ENCODE data around the gene ATP1B1. TPM values are rescaled to one million over a fixed set of nuclear protein-coding genes. Genes with fewer than 3 reads are reported as not detected.

ATP1B1 gene
- total RNA-seq, 1 donor from 2014 or later = 108 TPM

DNA sequence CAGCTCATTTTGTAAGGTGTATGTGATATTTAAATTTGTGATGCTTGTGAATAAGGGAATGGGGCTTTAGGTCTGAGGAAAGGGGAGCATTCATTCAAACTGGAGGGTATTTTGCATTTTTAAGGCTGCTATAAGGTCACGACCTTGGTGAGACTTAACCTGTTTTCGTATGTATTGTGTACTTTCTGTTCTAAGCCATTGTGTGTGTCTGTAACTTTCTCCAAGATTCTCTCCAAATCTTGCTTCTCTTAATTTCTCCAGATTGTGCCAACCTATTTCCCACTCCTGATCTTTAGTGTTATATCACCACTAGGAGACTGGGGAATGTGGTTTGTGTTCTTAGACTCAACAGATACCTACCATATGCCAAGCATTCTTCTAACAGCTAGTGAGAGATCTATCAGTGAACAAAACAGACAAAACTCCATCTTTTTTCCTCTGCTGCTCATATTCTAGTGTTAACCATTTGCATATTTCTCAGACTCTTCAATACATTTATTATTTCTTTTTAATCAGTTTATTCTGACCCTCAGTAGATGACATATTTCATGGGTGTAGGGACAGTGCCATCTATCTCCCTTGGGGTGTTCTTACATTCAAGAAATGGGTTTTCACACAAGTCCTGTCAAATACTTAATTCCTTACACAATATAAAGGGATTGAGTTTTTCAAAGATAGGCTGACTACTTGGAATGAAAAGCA lies 27.5 kb downstream of the ATP1B1 start:
- DNase-seq (ENCODE audit: low spot score, unreplicated experiment) = no peak
- no peak overlapping the region for H3K4me3 Mint-ChIP-seq (ENCODE audit: low read depth)
- H3K9me3 Mint-ChIP-seq (ENCODE audit: low read depth) = no peaks in the 10 kb centered on the region
- H3K4me1 Mint-ChIP-seq (ENCODE audit: low read depth) = peaks cover 18% of the 10 kb centered on the region
- H3K27me3 Mint-ChIP-seq = no peaks in the 10 kb centered on the region
- TF ChIP-seq, protein P1, sequence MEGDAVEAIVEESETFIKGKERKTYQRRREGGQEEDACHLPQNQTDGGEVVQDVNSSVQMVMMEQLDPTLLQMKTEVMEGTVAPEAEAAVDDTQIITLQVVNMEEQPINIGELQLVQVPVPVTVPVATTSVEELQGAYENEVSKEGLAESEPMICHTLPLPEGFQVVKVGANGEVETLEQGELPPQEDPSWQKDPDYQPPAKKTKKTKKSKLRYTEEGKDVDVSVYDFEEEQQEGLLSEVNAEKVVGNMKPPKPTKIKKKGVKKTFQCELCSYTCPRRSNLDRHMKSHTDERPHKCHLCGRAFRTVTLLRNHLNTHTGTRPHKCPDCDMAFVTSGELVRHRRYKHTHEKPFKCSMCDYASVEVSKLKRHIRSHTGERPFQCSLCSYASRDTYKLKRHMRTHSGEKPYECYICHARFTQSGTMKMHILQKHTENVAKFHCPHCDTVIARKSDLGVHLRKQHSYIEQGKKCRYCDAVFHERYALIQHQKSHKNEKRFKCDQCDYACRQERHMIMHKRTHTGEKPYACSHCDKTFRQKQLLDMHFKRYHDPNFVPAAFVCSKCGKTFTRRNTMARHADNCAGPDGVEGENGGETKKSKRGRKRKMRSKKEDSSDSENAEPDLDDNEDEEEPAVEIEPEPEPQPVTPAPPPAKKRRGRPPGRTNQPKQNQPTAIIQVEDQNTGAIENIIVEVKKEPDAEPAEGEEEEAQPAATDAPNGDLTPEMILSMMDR (IDR thresholded peaks at IDR 0.05; ENCODE audit: unreplicated experiment) = no peak
- H3K27ac Mint-ChIP-seq = peak overlapping the region; percentile 81
- H3K36me3 Mint-ChIP-seq (ENCODE audit: insufficient read depth) = peaks cover 31% of the 10 kb centered on the region

DNA sequence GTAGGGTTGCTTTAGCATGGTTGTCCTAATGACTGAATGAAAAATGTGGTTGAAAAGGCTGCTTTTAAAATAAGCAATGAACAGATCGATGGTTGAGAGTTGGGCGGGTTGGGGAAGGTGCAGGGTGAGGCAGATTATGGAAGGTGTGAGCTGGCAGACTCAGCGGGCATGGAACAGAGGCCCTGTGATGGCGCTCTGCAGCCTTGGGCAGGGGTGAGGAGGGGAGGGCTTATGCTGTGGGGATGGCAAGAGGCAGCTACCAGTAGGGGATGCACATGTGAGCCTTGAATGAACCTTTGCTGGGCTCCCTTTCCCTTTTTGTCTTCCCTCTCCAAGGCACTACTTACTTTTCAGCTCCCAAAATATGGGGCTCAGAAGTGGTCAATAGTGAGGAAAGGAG lies 30.9 kb downstream of the ATP1B1 start:
- H3K4me1 Mint-ChIP-seq (ENCODE audit: low read depth) = peaks cover 12% of the 10 kb centered on the region
- TF ChIP-seq, protein P1 (IDR thresholded peaks at IDR 0.05; ENCODE audit: unreplicated experiment) = no peak
- DNase-seq (ENCODE audit: low spot score, unreplicated experiment) = no peak
- H3K9me3 Mint-ChIP-seq (ENCODE audit: low read depth) = no peaks in the 10 kb centered on the region
- H3K4me3 Mint-ChIP-seq (ENCODE audit: low read depth) = no peak overlapping the region
- peaks cover 10% of the 10 kb centered on the region for H3K36me3 Mint-ChIP-seq (ENCODE audit: insufficient read depth)
- H3K27me3 Mint-ChIP-seq = no peaks in the 10 kb centered on the region
- H3K27ac Mint-ChIP-seq = peak overlapping the region; percentile 3

DNA sequence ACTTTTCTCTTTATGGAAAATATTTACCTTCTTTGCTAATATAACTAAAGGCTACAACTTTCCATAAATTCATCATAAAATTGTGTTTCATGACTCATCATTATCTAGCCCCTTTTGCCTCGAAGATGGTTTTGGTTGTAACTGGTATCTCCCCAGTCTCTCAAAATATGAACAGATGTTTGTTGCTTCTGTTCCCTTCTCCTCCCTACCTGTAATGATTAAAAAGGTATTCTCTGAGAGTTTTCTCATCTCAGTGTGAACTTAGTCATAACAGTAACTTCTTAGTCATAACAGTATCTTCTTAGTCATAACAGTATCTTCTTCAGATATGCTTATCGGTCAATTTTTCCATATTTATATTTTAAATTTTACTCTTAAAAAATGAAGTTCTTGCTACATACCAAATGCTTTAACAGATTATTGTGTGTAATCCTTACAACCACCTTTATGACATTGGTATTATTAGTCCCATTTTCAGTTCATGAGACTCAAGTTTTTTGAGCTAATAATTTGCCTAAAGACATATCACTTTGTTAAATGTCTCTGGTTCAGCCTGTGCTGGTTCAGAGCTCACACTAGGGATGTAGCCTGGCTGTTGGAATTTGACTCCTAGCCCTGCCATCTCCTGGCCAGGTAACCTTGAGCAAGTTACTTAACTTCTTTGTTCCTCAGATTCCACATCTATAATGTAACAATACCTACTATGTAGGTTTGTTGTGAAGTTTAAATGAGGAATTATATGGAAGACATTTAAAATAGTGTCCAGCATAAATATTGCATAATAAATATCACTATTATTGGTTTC lies 32.6 kb downstream of the ATP1B1 start:
- Mint-ChIP-seq H3K27me3 (no peaks in the 10 kb centered on the region), H3K9me3 (ENCODE audit: low read depth) (no peaks in the 10 kb centered on the region), H3K4me1 (ENCODE audit: low read depth) (peaks cover 8% of the 10 kb centered on the region), H3K27ac (no peak overlapping the region), H3K4me3 (ENCODE audit: low read depth) (no peak overlapping the region), H3K36me3 (ENCODE audit: insufficient read depth) (peaks cover 6% of the 10 kb centered on the region)
- TF ChIP-seq, protein P1 (IDR thresholded peaks at IDR 0.05; ENCODE audit: unreplicated experiment) = no peak
- no peak for DNase-seq (ENCODE audit: low spot score, unreplicated experiment)

DNA sequence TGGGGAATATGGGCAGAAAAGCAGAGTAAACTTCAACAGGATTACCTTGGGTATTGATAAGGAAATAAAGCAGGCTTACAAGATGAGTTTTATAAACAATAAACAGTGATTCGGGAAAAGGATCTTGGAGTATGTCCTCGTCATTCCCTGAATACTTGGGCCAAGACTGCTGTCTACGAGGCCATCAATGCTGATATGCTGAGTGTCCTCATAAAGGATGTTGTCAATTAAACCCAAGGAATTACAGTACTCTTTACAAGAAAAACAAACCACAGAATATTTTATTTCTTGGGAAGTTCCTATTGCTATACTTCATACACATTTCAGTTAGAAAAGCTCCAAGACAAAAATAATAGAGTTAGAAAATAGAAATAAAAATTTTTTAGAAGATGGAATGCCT lies 34.9 kb downstream of the ATP1B1 start:
- Mint-ChIP-seq H3K4me1 (ENCODE audit: low read depth) (peaks cover 24% of the 10 kb centered on the region), H3K27ac (no peak overlapping the region), H3K4me3 (ENCODE audit: low read depth) (no peak overlapping the region), H3K27me3 (no peaks in the 10 kb centered on the region), H3K36me3 (ENCODE audit: insufficient read depth) (peaks cover 8% of the 10 kb centered on the region), H3K9me3 (ENCODE audit: low read depth) (peaks cover 7% of the 10 kb centered on the region)
- TF ChIP-seq, protein P1 (IDR thresholded peaks at IDR 0.05; ENCODE audit: unreplicated experiment) = no peak
- no peak for DNase-seq (ENCODE audit: low spot score, unreplicated experiment)

DNA sequence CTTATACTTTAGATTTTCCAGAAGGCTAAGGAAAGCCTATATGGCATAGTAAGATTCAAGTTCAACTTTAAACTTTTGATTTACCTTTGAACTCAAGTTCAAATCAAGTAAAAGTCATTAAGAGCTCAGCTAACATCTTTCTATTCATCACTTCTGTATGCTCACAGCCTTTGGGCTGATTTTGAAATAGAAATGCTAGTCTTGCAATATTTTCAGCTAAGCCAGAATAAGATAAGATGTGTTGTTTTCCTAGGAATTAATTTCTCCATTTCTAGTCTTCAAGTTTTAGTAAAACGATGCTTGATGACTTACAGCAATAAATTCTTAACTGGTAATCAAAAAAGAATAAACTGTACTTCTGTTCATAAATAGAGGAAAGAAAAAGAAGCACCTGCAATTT lies 35.6 kb downstream of the ATP1B1 start:
- Mint-ChIP-seq H3K4me1 (ENCODE audit: low read depth) (peaks cover 29% of the 10 kb centered on the region), H3K9me3 (ENCODE audit: low read depth) (peaks cover 11% of the 10 kb centered on the region), H3K4me3 (ENCODE audit: low read depth) (no peak overlapping the region), H3K27me3 (no peaks in the 10 kb centered on the region), H3K27ac (no peak overlapping the region), H3K36me3 (ENCODE audit: insufficient read depth) (peaks cover 9% of the 10 kb centered on the region)
- TF ChIP-seq, protein P1 (IDR thresholded peaks at IDR 0.05; ENCODE audit: unreplicated experiment) = no peak
- DNase-seq (ENCODE audit: low spot score, unreplicated experiment) = no peak

All from progenitor cell of endocrine pancreas (in vitro differentiated cells).